ENCODE data around the gene SPEN.
"Not testable (repeated sequence)": the region's sequence is repeated elsewhere in the genome, so short reads cannot be mapped to it uniquely, and the experiment has no call there.

The SPEN gene, protein sequence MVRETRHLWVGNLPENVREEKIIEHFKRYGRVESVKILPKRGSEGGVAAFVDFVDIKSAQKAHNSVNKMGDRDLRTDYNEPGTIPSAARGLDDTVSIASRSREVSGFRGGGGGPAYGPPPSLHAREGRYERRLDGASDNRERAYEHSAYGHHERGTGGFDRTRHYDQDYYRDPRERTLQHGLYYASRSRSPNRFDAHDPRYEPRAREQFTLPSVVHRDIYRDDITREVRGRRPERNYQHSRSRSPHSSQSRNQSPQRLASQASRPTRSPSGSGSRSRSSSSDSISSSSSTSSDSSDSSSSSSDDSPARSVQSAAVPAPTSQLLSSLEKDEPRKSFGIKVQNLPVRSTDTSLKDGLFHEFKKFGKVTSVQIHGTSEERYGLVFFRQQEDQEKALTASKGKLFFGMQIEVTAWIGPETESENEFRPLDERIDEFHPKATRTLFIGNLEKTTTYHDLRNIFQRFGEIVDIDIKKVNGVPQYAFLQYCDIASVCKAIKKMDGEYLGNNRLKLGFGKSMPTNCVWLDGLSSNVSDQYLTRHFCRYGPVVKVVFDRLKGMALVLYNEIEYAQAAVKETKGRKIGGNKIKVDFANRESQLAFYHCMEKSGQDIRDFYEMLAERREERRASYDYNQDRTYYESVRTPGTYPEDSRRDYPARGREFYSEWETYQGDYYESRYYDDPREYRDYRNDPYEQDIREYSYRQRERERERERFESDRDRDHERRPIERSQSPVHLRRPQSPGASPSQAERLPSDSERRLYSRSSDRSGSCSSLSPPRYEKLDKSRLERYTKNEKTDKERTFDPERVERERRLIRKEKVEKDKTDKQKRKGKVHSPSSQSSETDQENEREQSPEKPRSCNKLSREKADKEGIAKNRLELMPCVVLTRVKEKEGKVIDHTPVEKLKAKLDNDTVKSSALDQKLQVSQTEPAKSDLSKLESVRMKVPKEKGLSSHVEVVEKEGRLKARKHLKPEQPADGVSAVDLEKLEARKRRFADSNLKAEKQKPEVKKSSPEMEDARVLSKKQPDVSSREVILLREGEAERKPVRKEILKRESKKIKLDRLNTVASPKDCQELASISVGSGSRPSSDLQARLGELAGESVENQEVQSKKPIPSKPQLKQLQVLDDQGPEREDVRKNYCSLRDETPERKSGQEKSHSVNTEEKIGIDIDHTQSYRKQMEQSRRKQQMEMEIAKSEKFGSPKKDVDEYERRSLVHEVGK (N-terminal part only)

DNA sequence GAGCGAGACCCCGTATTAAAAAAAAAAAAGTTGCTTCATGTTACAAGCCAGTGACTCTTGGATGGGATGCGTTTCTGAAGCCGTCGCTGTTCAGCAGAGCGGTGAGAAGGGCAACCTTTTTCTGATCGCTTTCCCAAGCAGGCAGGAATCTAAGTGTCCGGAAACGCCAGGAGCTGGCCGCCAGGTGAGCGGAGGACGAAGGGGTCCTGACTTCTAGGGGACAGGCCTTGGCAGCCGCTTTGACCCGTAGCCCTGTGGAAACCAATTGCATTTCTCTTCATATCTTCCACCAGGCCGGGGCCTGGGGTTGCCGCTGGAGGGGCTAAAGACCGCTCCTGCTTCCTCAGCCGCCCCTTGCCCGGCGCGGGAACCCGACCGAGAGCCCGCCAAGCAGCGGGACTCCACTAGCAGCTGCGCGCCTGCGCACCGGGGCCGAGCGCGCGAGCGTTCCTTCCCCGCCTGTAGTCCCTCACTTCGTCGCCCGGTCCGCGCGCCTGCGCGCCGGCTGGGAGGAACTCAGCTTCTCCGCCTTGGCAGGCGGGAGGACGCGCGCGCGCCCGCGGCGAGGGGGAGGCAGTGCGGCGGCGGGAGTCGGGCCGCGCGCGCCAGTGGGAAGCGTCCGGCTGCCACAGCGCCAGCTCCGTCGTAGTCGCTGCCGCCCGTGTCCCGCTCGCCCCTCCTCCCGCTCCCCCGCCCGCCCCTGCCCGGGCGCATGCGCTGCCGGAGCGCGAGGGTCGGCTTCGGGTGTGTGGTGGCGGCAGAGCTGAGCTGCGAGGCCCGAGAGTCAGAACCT is at the start of gene SPEN:
SPEN (plus strand) TSS at position 608 of the 793 bp plus-strand sequence. CDS start 361 bp downstream, outside the sequence.
- DNase-seq (ENCODE audit: low read depth in 2 of 2), result peak; percentile 94 to 96

- DNase-seq (ENCODE audit: low read depth in 2 of 2), result peak; percentile 87 to 89
Measured at GRCh38 chr1:15799004-15799867, 48.3 kb upstream of the SPEN start.

DNA sequence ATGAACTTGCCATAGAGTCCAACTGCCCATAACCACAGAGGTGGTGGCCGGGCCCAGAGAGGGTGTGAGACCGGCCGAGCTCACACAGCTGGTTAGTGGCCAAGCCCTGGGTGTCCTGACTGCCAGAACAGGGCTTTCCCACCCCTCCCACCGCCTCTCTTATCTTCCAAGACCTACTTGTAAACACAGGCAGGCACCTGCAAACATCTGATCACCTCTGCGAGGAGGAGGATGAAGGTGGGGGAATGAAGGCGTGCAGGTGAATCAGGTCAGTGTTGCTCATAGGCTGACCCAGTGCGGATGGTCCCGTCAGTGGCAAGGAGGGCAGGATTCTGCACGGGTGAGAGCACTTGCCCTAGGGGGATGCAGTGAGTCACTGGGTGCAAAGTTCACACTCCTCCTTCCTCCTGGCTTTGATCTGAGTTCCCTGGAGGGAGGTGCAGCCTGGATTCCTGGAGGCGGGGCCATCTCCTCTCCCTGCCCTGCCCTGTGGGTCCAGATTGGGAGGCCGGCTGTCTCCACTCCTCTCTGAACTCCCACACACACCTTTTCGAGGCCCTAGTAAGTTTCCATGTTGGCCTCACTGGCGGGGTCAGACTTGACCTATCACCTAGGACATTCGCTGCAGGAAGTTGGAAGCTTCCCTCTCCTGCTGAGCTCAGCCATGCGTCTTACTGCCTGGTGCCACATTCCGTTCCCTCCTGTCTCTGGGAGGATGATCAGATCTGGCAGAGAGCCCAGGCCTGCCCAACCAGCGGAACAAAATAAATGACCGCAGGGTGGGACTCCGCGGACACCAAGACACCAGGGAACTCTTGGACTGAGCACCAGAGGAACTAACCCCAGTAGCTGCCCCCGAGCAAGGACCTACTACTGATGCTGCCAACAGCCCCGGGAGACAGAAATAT is 47.3 kb upstream of the SPEN start:
- DNase-seq (ENCODE audit: low read depth in 2 of 2), result no peak

- DNase-seq (ENCODE audit: low read depth in 2 of 2), result no peak
Measured at GRCh38 chr1:15802234-15802965, 45.1 kb upstream of the SPEN start.

DNA sequence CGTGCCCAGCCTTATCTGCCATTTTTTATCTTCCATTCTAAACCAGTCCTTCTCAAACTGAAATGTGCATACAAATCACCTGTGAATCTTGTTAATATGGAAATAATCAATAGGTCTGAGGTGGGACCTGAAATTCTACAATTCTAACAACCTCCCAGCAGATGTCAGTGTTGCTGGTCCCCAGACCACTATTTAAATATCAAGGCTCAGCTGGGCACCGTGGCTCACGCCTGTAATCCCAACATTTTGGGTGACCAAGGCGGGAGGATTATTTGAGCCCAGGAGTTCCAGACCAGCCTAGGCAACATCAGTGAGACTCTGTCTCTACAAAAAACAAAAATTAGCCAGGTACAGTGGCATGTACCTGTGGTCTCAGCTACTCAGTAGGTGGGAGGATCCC is 44.1 kb upstream of the SPEN start:
- no peak for DNase-seq (ENCODE audit: low read depth in 2 of 2)

GRCh38 chr1:15804060-15804459 is 43.4 kb upstream of the SPEN start:
- DNase-seq (ENCODE audit: low read depth in 2 of 2), result no peak

DNA sequence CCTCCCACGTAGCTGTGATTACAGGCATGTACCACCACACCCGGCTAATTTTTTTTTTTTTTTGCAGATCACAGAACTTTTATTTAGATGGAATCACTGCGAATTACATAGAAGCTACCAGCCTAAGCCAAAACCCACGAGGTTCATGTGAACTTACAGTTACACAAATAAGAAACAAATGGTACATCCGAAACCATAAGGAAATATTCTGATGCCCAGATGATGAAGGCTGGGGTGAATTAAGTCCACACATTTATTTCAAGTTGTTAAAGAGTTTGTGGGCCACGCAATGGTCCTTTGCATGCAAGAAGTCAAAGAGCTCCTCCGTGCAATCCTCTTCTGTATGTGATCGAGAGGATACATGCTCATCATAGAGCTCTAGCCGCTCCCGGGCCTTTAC is 40.4 kb upstream of the SPEN start:
- no peak for DNase-seq (ENCODE audit: low read depth in 2 of 2)

GRCh38 chr1:15807549-15807948 is 40.0 kb upstream of the SPEN start, which contains the start of gene UQCRHL:
Gene UQCRHL (minus strand): TSS chr1:15807649. CDS start chr1:15807649, 0 bp downstream.
- DNase-seq (ENCODE audit: low read depth in 2 of 2), result not testable (repeated sequence)

- no peak for DNase-seq (ENCODE audit: low read depth in 2 of 2)
Measured at GRCh38 chr1:15808955-15809354, 38.6 kb upstream of the SPEN start.

- no peak for DNase-seq (ENCODE audit: low read depth in 2 of 2)
Measured at GRCh38 chr1:15810073-15810472, 37.4 kb upstream of the SPEN start.

- no peak for DNase-seq (ENCODE audit: low read depth in 2 of 2)
Measured at GRCh38 chr1:15816674-15817073, 30.8 kb upstream of the SPEN start.

DNA sequence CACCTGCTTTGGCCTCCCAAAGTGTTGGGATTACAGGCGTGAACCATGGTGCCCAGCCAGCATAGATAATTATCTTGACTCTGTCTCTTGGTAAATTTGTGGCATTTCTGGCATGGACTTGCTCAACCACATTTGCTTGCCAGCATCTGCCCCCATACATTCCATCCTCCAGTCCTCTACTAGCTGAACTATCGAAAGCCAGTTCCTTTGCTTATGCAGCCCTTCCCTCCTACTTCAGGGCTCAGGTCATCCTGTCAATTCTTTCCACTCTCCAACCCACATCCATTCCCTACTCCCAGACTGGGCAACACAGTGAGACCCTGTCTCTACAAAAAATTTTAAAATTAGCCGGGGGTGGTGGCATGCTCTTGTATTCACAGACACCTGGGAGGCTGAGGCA is 27.0 kb upstream of the SPEN start:
- no peak for DNase-seq (ENCODE audit: low read depth in 2 of 2)

GRCh38 chr1:15825800-15826199 is 21.7 kb upstream of the SPEN start:
- no peak for DNase-seq (ENCODE audit: low read depth in 2 of 2)

GRCh38 chr1:15826810-15827507 is 20.5 kb upstream of the SPEN start:
- no peak for DNase-seq (ENCODE audit: low read depth in 2 of 2)

- DNase-seq (ENCODE audit: low read depth in 2 of 2), result not testable (repeated sequence)
Measured at GRCh38 chr1:15827567-15827966, 19.9 kb upstream of the SPEN start.

GRCh38 chr1:15828931-15829330 is 18.6 kb upstream of the SPEN start:
- not testable (repeated sequence) for DNase-seq (ENCODE audit: low read depth in 2 of 2)

DNA sequence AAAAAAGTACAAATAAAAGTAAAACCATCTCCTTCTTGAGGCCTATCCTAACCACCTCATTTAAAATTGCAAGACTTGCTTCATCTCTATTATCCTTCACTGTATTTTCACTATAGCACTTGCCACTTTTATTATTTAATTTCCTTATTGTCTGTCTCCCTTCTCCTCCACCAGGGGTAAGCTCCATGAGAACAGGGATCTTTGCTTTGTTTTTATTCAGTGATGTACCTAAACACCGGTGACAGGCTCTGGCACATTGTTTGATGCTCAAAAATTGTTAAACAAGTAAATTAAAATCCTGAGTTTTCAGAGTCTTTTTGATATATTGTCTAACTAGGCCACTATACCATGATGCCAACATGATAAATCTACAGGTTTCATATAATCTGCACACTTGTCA is 17.2 kb upstream of the SPEN start:
- no peak for DNase-seq (ENCODE audit: low read depth in 2 of 2)
